ENCODE results near the gene SUPT5H.

Gene SUPT5H

GRCh38 chr19:39423258-39424086, 21.9 kb upstream of the SUPT5H start:
- ChIA-PET CTCF (interaction anchor here (1.0 to 2.0 kb wide), 3 partner anchors 10 to 26 kb away, joined by 3 to 8 read pairs (median 7); partner anchors contain the start of gene PLEKHG2), POLR2A (interaction anchor here (0.6 to 2.1 kb wide), 4 partner anchors 10 to 43 kb away, joined by 4 to 10 read pairs (median 6); partner anchors contain the start of gene RPS16)
- DNase-seq (ENCODE audit: extremely low spot score): no peak
- TF ChIP-seq CTCF (IDR thresholded peaks at IDR 0.05; ENCODE audit: control extremely low read depth, extremely low read depth, low read depth, missing control alignments): no peak

- ChIA-PET POLR2A (no interaction called here), CTCF (interaction anchor here (1.8 kb wide), 1 partner anchor 13 kb away, joined by 7 read pairs; the partner anchor contains the start of gene PLEKHG2)
- TF ChIP-seq CTCF (IDR thresholded peaks at IDR 0.05; ENCODE audit: control extremely low read depth, extremely low read depth, low read depth, missing control alignments): no peak
- DNase-seq (ENCODE audit: extremely low spot score): no peak
These were observed 20.4 kb upstream of the SUPT5H start for GRCh38 chr19:39424934-39425333.

- TF ChIP-seq CTCF (IDR thresholded peaks at IDR 0.05; ENCODE audit: control extremely low read depth, extremely low read depth, low read depth, missing control alignments): no peak
- no peak for DNase-seq (ENCODE audit: extremely low spot score)
- ChIA-PET CTCF (no interaction called here), POLR2A (interaction anchor here (1.5 to 2.3 kb wide), 2 partner anchors 9 to 10 kb away, joined by 5 to 11 read pairs; partner anchors contain the start of gene RPS16)
These were observed 19.6 kb upstream of the SUPT5H start for GRCh38 chr19:39425744-39426143.

- TF ChIP-seq CTCF (IDR thresholded peaks at IDR 0.05; ENCODE audit: control extremely low read depth, extremely low read depth, low read depth, missing control alignments): no peak
- CTCF ChIA-PET: interaction anchor here (1.2 kb wide), 1 partner anchor 28 kb away, joined by 6 read pairs; no protein-coding TSS in a partner anchor
These were observed 19.2 kb upstream of the SUPT5H start for GRCh38 chr19:39426170-39426569.

GRCh38 chr19:39427707-39428106, 17.7 kb upstream of the SUPT5H start:
- no peak for DNase-seq (ENCODE audit: extremely low spot score)
- CTCF ChIA-PET: interaction anchor here (1.0 to 3.3 kb wide), 3 partner anchors 8 to 30 kb away, joined by 4 to 15 read pairs (median 8); partner anchors contain the start of gene PLEKHG2
- TF ChIP-seq CTCF (IDR thresholded peaks at IDR 0.05; ENCODE audit: control extremely low read depth, extremely low read depth, low read depth, missing control alignments): no peak

More at GRCh38 chr19:39426170-39426569, 19.2 kb upstream of the SUPT5H start:
- POLR2A ChIA-PET: interaction anchor here (1.5 to 2.3 kb wide), 2 partner anchors 9 to 10 kb away, joined by 5 to 11 read pairs; partner anchors contain the start of gene RPS16
- DNase-seq (ENCODE audit: extremely low spot score): no peak

GRCh38 chr19:39428283-39429112, 16.9 kb upstream of the SUPT5H start:
- ChIA-PET CTCF (interaction anchor here (0.8 to 3.3 kb wide), 4 partner anchors 9 to 31 kb away, joined by 3 to 15 read pairs (median 7); partner anchors contain the start of gene PLEKHG2), POLR2A (interaction anchor here (1.0 to 2.3 kb wide), 6 partner anchors 7 to 31 kb away, joined by 3 to 11 read pairs (median 4); partner anchors contain the start of genes RPS16 and SUPT5H)
- no peak for DNase-seq (ENCODE audit: extremely low spot score)
- TF ChIP-seq CTCF (IDR thresholded peaks at IDR 0.05; ENCODE audit: control extremely low read depth, extremely low read depth, low read depth, missing control alignments): no peak

More at GRCh38 chr19:39427707-39428106, 17.7 kb upstream of the SUPT5H start:
- POLR2A ChIA-PET: interaction anchor here (1.0 to 2.3 kb wide), 4 partner anchors 8 to 21 kb away, joined by 3 to 11 read pairs (median 4); partner anchors contain the start of genes RPS16 and SUPT5H

Measured in GM10248 (cell line).